HG02763 (cell line): ENCODE results near the gene RLBP1.

Source experiments
- ATAC-seq: cut with Tn5 transposase; IDR thresholded peaks from one replicate; pipeline ENCODE4 v1.9.1; 2021; ENCODE audit warnings: mild to moderate bottlenecking, moderate library complexity; ENCODE audit not compliant: unreplicated experiment

RLBP1 gene

DNA sequence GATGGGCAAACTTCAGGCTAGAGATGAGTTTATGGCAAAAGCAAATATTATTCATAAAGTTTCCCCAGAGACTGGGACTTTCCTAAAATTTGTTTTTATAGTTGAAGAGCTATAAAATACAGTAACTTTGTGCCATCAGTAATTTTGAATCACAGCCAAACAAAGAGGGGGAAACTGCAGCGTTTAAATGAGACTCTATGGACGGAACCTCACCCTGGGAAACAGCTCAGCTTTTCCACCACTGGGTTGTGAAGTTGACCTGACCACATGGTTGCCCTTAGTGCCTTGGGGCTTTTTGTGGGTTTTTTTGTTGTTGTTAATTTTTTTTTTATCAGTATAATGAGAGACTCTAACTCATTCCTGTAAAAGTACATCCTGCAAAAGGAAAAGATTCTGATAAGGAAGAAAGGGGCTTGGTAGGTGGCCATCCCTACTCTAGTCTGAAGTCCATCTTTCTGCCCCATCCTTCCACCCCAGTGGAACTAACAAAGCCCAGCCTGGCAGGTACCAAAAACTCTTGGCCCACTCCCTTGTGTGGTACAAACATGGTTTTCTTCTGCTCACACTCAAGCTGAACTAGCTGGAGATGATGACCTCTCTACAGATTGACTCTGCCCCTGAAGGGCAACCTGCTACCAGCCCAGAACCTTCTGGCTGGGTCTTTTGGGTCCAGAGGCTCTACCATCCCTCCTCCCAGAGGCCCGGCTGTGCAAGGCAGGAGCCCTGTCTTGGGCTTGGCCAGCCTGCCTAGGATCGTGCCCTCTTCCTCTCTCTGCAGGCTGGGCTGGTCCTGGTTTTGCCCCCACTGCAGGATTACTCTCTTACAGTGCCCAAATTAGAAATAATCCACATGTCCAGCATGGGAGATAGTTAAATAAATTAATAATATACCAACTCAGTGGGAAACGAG lies 41.2 kb downstream of the RLBP1 start:
- no peak for ATAC-seq

DNA sequence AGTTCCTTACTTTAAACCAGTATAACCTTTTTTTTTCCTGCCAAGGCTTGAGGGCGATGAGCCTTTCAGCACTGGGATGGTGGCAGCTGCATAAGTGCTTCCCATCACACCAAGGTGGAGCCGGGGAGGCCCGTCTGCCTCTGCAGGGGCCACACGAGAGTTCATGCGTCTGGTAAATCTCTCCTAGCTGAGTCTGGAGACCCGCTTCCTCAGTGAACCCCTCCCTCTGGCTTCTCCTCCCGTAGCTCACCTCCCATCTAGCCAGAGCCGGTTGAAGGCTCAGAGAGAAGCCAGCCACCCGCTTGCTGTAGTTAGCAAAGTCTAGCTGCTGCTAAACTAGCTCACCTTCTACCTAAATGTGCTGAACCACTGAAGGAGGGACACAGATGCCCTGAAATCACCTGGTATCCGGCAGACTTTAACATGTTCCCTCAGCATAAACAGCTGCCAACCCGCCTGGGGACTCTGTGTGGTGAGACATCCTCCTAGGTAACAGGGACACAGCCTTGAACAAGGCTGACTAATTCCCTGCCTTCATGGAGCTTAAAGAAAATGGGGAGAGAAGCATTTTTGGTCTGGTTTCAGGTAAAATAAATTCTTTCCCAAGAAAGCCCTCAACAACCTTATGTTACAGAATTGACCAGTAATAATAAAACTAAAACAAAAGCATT lies 42.9 kb downstream of the RLBP1 start:
- ATAC-seq, result no peak

GRCh38 chr15:89177633-89178306 lies 43.6 kb downstream of the RLBP1 start:
- ATAC-seq, result no peak

DNA sequence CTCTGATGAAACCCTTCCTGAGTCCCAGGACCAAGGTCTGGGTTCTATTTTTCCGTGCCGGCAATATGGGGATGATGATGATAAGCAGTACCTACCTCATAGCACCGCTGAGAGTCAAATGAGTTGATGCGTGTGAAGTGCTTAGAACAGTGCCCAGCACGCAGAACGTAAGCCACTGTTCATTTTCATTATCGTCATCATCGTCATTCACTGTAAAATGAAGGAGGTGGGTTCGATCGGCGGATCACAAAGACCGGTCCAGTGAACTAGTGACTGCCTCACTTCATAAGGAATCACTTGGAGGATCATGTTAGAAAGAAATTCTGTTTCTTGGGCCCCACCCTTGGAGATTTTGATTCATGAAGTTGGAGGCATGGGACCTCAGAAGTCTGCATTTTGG lies 44.3 kb downstream of the RLBP1 start:
- ATAC-seq, result no peak

DNA sequence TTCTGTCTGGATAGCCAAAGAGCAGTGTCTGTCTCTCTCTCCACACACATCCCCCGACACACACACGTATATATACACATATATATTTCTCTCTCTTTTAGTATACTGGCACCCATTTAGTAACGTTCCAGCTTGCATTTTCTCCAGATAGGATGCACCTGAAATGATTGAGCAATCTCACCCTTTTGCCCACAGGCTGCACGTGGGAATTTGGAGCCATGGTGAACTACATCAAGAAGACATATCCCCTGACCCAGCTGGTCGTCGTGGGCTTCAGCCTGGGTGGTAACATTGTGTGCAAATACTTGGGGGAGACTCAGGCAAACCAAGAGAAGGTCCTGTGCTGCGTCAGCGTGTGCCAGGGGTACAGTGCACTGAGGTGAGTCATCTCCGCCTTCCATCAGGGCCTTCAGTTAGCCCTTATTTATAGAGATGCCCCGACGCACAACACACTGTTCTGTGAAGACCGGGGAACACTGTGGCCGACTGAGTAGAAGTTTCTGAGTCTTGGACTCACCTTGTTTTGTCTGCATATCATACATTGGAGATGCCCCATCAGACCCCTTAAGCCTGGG lies 45.7 kb downstream of the RLBP1 start:
- ATAC-seq, result no peak

GRCh38 chr15:89174476-89174875 lies 46.9 kb downstream of the RLBP1 start:
- no peak for ATAC-seq

DNA sequence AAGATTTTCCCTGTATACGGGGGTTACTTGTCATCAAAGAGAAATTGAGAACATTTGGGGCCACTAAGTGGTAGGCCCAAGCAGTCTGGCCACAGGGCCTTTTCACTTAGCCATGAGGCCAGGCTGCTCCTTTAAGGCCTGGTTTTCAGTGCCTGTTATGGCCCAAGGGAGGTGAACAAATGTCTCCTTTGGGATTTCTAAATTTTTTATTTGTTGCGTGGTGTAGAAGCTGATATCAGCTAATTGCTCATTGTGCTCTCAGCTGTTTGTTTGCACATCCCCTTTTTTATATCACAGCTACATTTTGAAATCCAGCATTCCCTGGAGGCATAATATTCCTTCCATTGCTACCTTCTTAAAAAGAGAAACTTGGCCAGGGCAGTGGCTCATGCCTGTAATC lies 48.5 kb downstream of the RLBP1 start:
- no peak for ATAC-seq

DNA sequence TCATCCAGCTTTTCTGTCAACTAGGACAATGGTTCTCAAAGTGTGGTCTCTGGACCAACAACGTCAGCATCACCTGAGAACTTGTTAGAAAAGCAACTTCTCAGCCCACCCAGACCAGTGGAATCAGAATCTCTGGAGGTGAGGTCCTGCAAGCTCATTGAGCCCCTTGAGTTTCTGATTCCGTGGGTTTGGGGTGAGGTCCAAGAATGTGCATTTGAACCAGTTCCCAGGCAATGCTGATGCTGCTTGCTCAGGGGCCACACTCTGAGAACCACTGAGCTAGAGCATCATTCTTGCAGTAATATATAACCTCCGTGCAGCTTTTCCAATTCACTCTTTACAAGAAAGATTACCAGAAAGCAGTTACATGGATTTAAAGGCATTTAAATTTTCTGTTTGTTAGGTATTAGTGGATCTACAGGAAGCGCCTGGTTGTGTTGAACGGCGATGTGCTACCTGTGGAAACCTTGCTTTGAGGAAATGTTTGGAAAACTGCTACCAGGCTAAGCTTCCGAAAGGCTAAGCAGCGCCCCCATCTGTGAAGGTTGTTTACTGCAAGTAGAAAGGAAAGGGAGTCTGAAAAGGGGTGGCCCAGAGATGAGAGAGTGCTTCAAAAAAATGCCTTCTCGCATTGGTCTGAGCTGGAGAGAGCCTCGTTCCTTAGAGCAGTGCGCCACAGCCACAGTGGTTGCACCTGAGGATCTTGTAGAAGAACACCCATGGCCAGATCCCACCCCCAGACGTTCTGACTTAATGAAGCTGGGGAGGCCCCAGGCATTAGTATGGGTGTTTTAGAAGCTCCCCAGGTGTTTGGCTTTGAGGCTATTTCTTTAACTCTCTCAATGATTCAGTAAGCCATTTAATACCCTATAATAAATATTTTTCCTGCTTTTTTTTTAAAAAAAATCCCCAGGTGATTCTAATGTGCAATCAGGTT lies 50.0 kb downstream of the RLBP1 start:
- ATAC-seq, result no peak

DNA sequence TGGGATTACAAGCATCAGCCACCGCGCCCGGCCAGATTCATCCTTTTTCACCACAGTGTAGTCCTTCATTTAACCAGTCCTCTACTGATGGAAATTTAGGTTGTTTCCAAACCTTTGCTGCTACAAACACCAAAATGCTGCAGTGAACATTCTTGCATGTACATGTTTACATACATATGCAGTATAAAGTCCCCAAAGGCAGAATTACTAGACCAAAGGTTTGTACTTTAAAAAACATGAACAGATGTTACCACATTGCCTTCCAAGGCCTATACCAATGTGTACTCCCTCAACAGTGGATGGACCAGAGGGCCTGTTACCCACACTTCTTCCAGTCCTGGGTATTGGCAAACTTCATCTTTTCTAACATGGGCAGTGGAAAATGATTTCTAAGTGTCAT lies 51.0 kb downstream of the RLBP1 start:
- ATAC-seq, result no peak

DNA sequence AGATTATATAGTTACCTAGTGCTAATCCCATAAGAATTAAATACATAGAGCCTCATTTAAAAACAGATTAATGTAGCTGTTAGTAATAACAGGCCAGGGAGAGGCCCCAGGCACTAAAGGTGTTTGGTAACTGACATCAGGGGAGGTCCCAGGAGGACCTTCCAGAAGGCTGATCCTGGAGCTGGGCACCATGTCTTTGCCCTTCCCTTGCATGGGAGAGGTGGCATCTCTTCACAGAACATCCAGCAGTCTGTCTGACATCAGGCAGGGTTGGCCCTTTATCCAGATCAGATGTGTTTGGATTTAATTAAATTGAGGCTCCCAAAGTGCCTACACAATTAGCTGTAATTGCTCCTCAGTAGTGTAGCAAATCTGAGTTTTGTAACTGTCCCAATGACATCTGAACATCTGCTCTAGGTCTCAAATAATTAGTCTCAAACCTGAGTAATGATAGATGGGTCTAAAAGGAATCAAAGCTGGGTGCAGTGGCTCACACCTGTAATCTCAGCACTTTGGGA lies 53.0 kb downstream of the RLBP1 start:
- ATAC-seq, result no peak

DNA sequence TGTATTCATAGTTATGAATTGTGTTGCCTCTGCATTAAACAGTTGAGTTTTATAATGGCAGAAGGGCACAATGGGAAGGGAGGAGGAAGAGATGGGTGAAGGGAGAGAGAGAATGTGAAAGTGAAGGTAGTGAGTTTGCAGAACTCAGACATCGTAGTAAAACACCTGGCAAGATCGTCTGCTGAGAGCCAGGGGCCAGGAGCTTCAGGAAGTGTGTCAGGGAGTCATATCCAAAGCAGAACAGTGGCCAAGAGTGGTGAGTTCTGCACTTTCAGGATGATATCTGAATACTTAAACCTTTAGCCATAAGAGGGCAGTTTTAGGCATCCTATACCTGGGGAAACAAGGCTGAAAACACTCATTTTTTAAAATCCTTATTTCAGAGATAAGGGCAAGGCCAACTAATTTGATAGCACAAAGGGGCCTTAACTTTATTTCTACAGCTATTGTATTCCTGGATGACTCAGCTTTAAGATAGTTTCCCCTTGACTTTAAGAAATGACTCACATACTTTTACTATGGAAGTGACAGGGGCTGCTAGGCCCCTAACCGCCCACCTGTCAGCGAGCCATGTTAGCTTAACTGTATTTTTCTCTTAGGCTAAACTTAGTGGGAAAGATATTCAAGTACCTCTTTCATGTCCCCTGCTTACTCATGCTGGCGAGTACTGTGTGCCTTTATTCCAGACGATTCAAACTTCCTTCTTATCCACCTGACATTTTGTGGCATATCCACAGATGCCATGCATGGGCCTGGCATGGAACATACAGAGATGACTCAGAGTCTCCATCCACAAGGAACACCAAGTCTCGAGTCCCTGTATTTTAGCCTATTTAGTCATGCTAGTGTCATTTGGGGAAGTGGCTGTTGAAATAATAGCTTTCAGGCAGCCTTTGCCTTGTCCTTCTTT lies 53.9 kb downstream of the RLBP1 start:
- peak; percentile 66 for ATAC-seq

- ATAC-seq, result no peak
Observed at GRCh38 chr15:89165677-89166076, 55.7 kb downstream of the RLBP1 start.

DNA sequence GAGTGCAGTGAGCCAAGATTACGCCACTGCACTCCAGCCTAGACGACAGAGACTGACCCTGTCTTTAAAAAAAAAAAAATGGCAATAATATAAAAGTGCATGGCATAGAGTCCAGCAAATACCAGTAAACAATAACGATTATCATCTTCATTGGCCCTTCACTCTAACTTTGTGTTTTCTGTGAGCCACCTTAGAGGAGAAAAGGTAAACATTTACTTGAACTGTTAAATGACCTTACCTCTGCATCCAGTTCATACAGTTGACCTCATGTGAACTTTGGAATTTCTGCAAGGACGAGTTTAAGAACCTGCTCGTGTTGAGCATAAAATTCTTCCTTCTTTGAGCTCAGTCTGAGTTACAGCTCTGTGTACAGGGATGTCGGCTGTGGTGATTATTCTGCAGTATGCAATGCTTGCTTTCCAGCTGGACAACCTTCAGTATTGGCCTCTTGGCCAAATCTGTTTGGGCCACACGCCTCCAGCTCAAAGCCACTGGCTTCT lies 56.6 kb downstream of the RLBP1 start:
- ATAC-seq, result no peak

- no peak for ATAC-seq
Observed at GRCh38 chr15:89163271-89164055, 57.9 kb downstream of the RLBP1 start.

- no peak for ATAC-seq
Observed at GRCh38 chr15:89161666-89162065, 59.7 kb downstream of the RLBP1 start.
